Gastrocnemius medialis (tissue), 4 donors: ENCODE results near the gene LRFN2. TPM values are rescaled to one million over a fixed set of nuclear protein-coding genes. Genes with fewer than 3 reads are reported as not detected.

ENCODE experiments used
- ATAC-seq, 2 donors: fragments of 150-250 bp; one replicate each; pipeline ENCODE4 v1.9.1; 2016
- DNase-seq, 2 donors: peaks; one replicate each; pipeline ENCODE4 v3.0.0-alpha.2; 2019
- H3K27ac ChIP-seq, 4 donors: fragments of 200-600 bp; sonication (generic); 1 replicate in 1 of 4; 2 replicates in 3 of 4; pipeline ENCODE4 v1.5.1; 2016 to 2018; ENCODE audit warnings: mild to moderate bottlenecking in 2 of 4, moderate library complexity in 1 of 4
- H3K27me3 ChIP-seq, 3 donors: fragments of 200-600 bp; sonication (generic) in 2 of 3; 1 replicate in 1 of 3; 2 replicates in 2 of 3; pipeline versions ENCODE4 v1.5.1 to v1.6.0; 2016 to 2019; ENCODE audit warnings: mild to moderate bottlenecking in 1 of 3, moderate library complexity in 1 of 3
- H3K36me3 ChIP-seq, 2 donors: fragments of 200-600 bp; sonication (generic) in 1 of 2; one replicate each; pipeline ENCODE4 v1.5.1; 2017 to 2018
- H3K4me1 ChIP-seq, 2 donors: fragments of 200-600 bp; sonication (generic) in 1 of 2; one replicate each; pipeline ENCODE4 v1.5.1; 2016 to 2017; ENCODE audit warnings: mild to moderate bottlenecking in 2 of 2
- H3K4me3 ChIP-seq, 4 donors: fragments of 200-600 bp; sonication (generic) in 3 of 4; 1 replicate in 1 of 4; 2 replicates in 3 of 4; pipeline ENCODE4 v1.5.1; 2016 to 2019; ENCODE audit warnings: mild to moderate bottlenecking in 2 of 4
- H3K9me3 ChIP-seq, 3 donors: fragments of 200-600 bp; sonication (generic) in 2 of 3; 1 replicate in 1 of 3; 2 replicates in 2 of 3; pipeline ENCODE4 v1.5.1; 2016 to 2019
- CTCF ChIP-seq, 5 experiments: fragments of 450-650 bp in 3 of 5; fragments of 200-600 bp in 2 of 5; sonication (generic) in 2 of 5; IDR thresholded peaks in 4 of 5; conservative IDR thresholded peaks in 1 of 5; 1 replicate in 4 of 5; 2 replicates in 1 of 5; pipeline ENCODE4 v1.5.1; 2016 to 2019; ENCODE audit warnings: antibody characterized with exemption in 5 of 5, mild to moderate bottlenecking in 3 of 5, moderate library complexity in 3 of 5
- POLR2A ChIP-seq, 2 donors: fragments of 450-650 bp; IDR thresholded peaks; one replicate each; pipeline ENCODE4 v1.6.1; 2017; ENCODE audit warnings: antibody characterized with exemption in 2 of 2, mild to moderate bottlenecking in 2 of 2, moderate library complexity in 2 of 2
- in situ Hi-C, 4 donors: fragments of 200-750 bp; cut with MboI; loops; one replicate each; pipeline versions ENCODE4 v1.15.0 to v1.8.0; 2017; ENCODE audit warnings: low sequenced_read_pairs in 4 of 4
- intact Hi-C: fragments of 100-400 bp; cut with DNase I; formaldehyde crosslinking; loops from one replicate; pipeline ENCODE4 v1.15.1; 2023; ENCODE audit warnings: low total_unique reads
- total RNA-seq, 4 donors: library from RNA; depleted of rRNA; stranded (reverse); fragments of >200 nt; gene quantifications; one replicate each; pipeline versions ENCODE4 v1.1.0 to v1.2.3, GENCODE V29; 2016

Gene LRFN2
- total RNA-seq, 4 donors from 2014 or later, result not detected

GRCh38 chr6:40461643-40462042 lies 125.5 kb downstream of the LRFN2 start:
- ATAC-seq (no peak), DNase-seq (no peak)
- Histone ChIP-seq H3K4me1 (no peaks in the 10 kb centered on the region), H3K9me3 (no peaks in the 10 kb centered on the region), H3K27ac (no peak overlapping the region), H3K27me3 (no peaks in the 10 kb centered on the region), H3K36me3 (no peaks in the 10 kb centered on the region), H3K4me3 (no peak overlapping the region)
- intact Hi-C loops, result no loop called here
- in situ Hi-C loops, result no loop called here
- no peak for TF ChIP-seq CTCF (IDR thresholded peaks at IDR 0.05 in 4 of 5, conservative IDR thresholded peaks at IDR 0.05 in 1 of 5)
- no peak for TF ChIP-seq POLR2A (IDR thresholded peaks at IDR 0.05)

GRCh38 chr6:40460380-40460779 lies 126.8 kb downstream of the LRFN2 start:
- in situ Hi-C loops, result no loop called here
- no peaks in the 10 kb centered on the region for H3K27me3 ChIP-seq

GRCh38 chr6:40457261-40457660 lies 129.9 kb downstream of the LRFN2 start:
- TF ChIP-seq CTCF (IDR thresholded peaks at IDR 0.05 in 4 of 5, conservative IDR thresholded peaks at IDR 0.05 in 1 of 5) (no peak), POLR2A (IDR thresholded peaks at IDR 0.05) (no peak)
- Histone ChIP-seq H3K4me1 (no peaks in the 10 kb centered on the region), H3K27ac (no peak overlapping the region), H3K4me3 (no peak overlapping the region), H3K27me3 (no peaks in the 10 kb centered on the region), H3K9me3 (no peaks in the 10 kb centered on the region), H3K36me3 (no peaks in the 10 kb centered on the region)
- in situ Hi-C loops, result no loop called here
- ATAC-seq (no peak), DNase-seq (no peak)
- intact Hi-C loops, result no loop called here

More at GRCh38 chr6:40460380-40460779, 126.8 kb downstream of the LRFN2 start:
- ATAC-seq, result no peak
- no peaks in the 10 kb centered on the region for H3K4me1 ChIP-seq
- H3K9me3 ChIP-seq, result no peaks in the 10 kb centered on the region
- H3K27ac ChIP-seq, result no peak overlapping the region
- no peak for DNase-seq
- H3K36me3 ChIP-seq, result no peaks in the 10 kb centered on the region
- TF ChIP-seq CTCF (IDR thresholded peaks at IDR 0.05 in 4 of 5, conservative IDR thresholded peaks at IDR 0.05 in 1 of 5) (no peak), POLR2A (IDR thresholded peaks at IDR 0.05) (no peak)
- intact Hi-C loops, result no loop called here
- no peak overlapping the region for H3K4me3 ChIP-seq

GRCh38 chr6:40456390-40457013 lies 130.7 kb downstream of the LRFN2 start:
- ATAC-seq (no peak), DNase-seq (no peak)

More at GRCh38 chr6:40456390-40457013, 130.7 kb downstream of the LRFN2 start:
- Histone ChIP-seq H3K27me3 (no peaks in the 10 kb centered on the region), H3K36me3 (no peaks in the 10 kb centered on the region), H3K27ac (no peak overlapping the region), H3K4me3 (no peak overlapping the region), H3K4me1 (no peaks in the 10 kb centered on the region), H3K9me3 (no peaks in the 10 kb centered on the region)
- intact Hi-C loops (no loop called here), in situ Hi-C loops (no loop called here)
- TF ChIP-seq CTCF (IDR thresholded peaks at IDR 0.05 in 4 of 5, conservative IDR thresholded peaks at IDR 0.05 in 1 of 5) (no peak), POLR2A (IDR thresholded peaks at IDR 0.05) (no peak)
